PFSK-1 (cell line): ENCODE measurements around the gene RAD1.

Experiments used
- FOXP2 ChIP-seq: optimal IDR thresholded peaks from 2 replicates; pipeline ENCODE3; 2011; ENCODE audit warnings: borderline replicate concordance, control low read depth, inconsistent platforms; ENCODE audit not compliant: insufficient read depth; ENCODE audit errors: extremely low read length, extremely low read depth
- POLR2AphosphoS5 ChIP-seq: IDR thresholded peaks from 2 replicates; pipeline ENCODE4 v1.6.1; 2012; ENCODE audit warnings: low read depth, mild to moderate bottlenecking, control low read depth, low read length, moderate library complexity
- REST ChIP-seq, 2 experiments: IDR thresholded peaks; 2 replicates each; pipeline versions ENCODE4 v1.6.1 to v1.8.0; 2011 to 2012; ENCODE audit warnings: low read depth in 2 of 2, low read length in 2 of 2, control low read depth in 1 of 2, inconsistent platforms in 1 of 2, mild to moderate bottlenecking in 1 of 2, moderate library complexity in 1 of 2; ENCODE audit not compliant: insufficient read depth in 1 of 2
- SIN3A ChIP-seq: IDR thresholded peaks from 2 replicates; pipeline ENCODE4 v1.6.1; 2012; ENCODE audit warnings: mild to moderate bottlenecking, low read length, moderate library complexity, borderline replicate concordance; ENCODE audit not compliant: insufficient read depth
- TAF1 ChIP-seq: IDR thresholded peaks from 2 replicates; pipeline ENCODE4 v1.6.1; 2012; ENCODE audit warnings: low read length, control low read depth, borderline replicate concordance; ENCODE audit not compliant: insufficient read depth

RAD1 gene

GRCh38 chr5:34924462-34924765, 9.1 kb upstream of the RAD1 start:
- TF ChIP-seq FOXP2 (no peak), REST (IDR thresholded peaks at IDR 0.05; ENCODE audit: insufficient read depth in 1 of 2, low read depth in 2 of 2, low read length in 2 of 2) (no peak), SIN3A (no peak)

- TF ChIP-seq POLR2AphosphoS5 = no peak
- TF ChIP-seq SIN3A = no peak
- TF ChIP-seq FOXP2 = no peak
- no peak for TF ChIP-seq REST (IDR thresholded peaks at IDR 0.05; ENCODE audit: insufficient read depth in 1 of 2, low read depth in 2 of 2, low read length in 2 of 2)
- no peak for TF ChIP-seq TAF1
Observed at GRCh38 chr5:34923694-34924461, 8.6 kb upstream of the RAD1 start.

- TF ChIP-seq SIN3A (no peak), REST (IDR thresholded peaks at IDR 0.05; ENCODE audit: insufficient read depth in 1 of 2, low read depth in 2 of 2, low read length in 2 of 2) (no peak), POLR2AphosphoS5 (no peak), TAF1 (no peak), FOXP2 (no peak)
Observed at GRCh38 chr5:34919077-34919476, 3.8 kb upstream of the RAD1 start.

- TF ChIP-seq SIN3A (no peak), REST (IDR thresholded peaks at IDR 0.05; ENCODE audit: insufficient read depth in 1 of 2, low read depth in 2 of 2, low read length in 2 of 2) (no peak), POLR2AphosphoS5 (no peak), FOXP2 (no peak), TAF1 (no peak)
Observed at GRCh38 chr5:34918025-34918424, 2.7 kb upstream of the RAD1 start.

GRCh38 chr5:34916518-34916917, 1.2 kb upstream of the RAD1 start:
- TF ChIP-seq FOXP2 (no peak), TAF1 (no peak), POLR2AphosphoS5 (no peak), REST (IDR thresholded peaks at IDR 0.05; ENCODE audit: insufficient read depth in 1 of 2, low read depth in 2 of 2, low read length in 2 of 2) (no peak), SIN3A (no peak)
